Neural cell (in vitro differentiated cells): ENCODE results near the gene PLD4. TPM values are rescaled to one million over a fixed set of nuclear protein-coding genes. Genes with fewer than 3 reads are reported as not detected.
"Not testable (repeated sequence)": the region's sequence is repeated elsewhere in the genome, so short reads cannot be mapped to it uniquely, and the experiment has no call there.

Source experiments
- H2AFZ ChIP-seq: fragments of 200-600, 300-800 bp; sonication (generic), shearing (Covaris generic); 2 replicates; pipeline ENCODE4 v1.6.0; 2014; ENCODE audit warnings: low read depth, mild to moderate bottlenecking, antibody characterized with exemption, low read length, moderate library complexity
- H3F3A ChIP-seq: fragments of 200-600 bp; shearing (Covaris generic); 2 replicates; pipeline ENCODE4 v1.6.1; 2016; ENCODE audit warnings: mild to moderate bottlenecking, moderate library complexity, mixed read lengths, antibody characterized with exemption, low read length; ENCODE audit not compliant: insufficient read depth, poor library complexity, severe bottlenecking
- H3K27ac ChIP-seq: fragments of 200-600, 300-800 bp; sonication (generic), shearing (Covaris generic); 2 replicates; pipeline ENCODE4 v1.5.1; 2014; ENCODE audit warnings: mild to moderate bottlenecking, low read length, moderate library complexity
- H3K27me3 ChIP-seq: fragments of 300-800, 200-600 bp; sonication (generic), shearing (Covaris generic); 2 replicates; pipeline ENCODE4 v1.6.0; 2014; ENCODE audit warnings: mild to moderate bottlenecking, low read depth, low read length, moderate library complexity; ENCODE audit not compliant: insufficient read depth
- H3K36me3 ChIP-seq: fragments of 300-800, 200-600 bp; sonication (generic), shearing (Covaris generic); 2 replicates; pipeline ENCODE4 v1.5.1; 2014; ENCODE audit warnings: mild to moderate bottlenecking, antibody characterized with exemption, low read length, moderate library complexity; ENCODE audit not compliant: insufficient read depth
- H3K4me2 ChIP-seq: fragments of 300-800, 200-600 bp; sonication (generic), shearing (Covaris generic); 2 replicates; pipeline ENCODE4 v1.6.0; 2014; ENCODE audit warnings: mild to moderate bottlenecking, low read length
- H3K4me3 ChIP-seq: fragments of 300-800, 200-600 bp; sonication (generic), shearing (Covaris generic); 2 replicates; pipeline ENCODE4 v1.5.1; 2014; ENCODE audit warnings: mild to moderate bottlenecking, low read length, moderate library complexity
- H3K79me2 ChIP-seq: fragments of 200-600 bp; shearing (Covaris generic); replicated peaks from 2 replicates; pipeline ENCODE4 v1.6.0; 2014; ENCODE audit warnings: mild to moderate bottlenecking, low read length, moderate library complexity; ENCODE audit not compliant: insufficient read depth
- H3K9ac ChIP-seq: fragments of 300-800, 200-600 bp; sonication (generic), shearing (Covaris generic); 2 replicates; pipeline ENCODE4 v1.6.1; 2016; ENCODE audit warnings: mild to moderate bottlenecking, low read length, mixed read lengths
- H3K9me2 ChIP-seq: fragments of 200-600 bp; shearing (Covaris generic); 2 replicates; pipeline ENCODE4 v1.6.1; 2016; ENCODE audit warnings: mild to moderate bottlenecking, low read length, mixed read lengths; ENCODE audit not compliant: insufficient read depth
- H3K9me3 ChIP-seq: fragments of 200-600, 300-800 bp; sonication (generic), shearing (Covaris generic); 2 replicates; pipeline ENCODE4 v1.6.1; 2016; ENCODE audit warnings: mild to moderate bottlenecking, mixed run types, low read length, moderate library complexity, mixed read lengths
- H4K20me1 ChIP-seq: fragments of 200-600 bp; shearing (Covaris generic); 2 replicates; pipeline ENCODE4 v1.6.1; 2016; ENCODE audit warnings: mild to moderate bottlenecking, mixed run types; ENCODE audit not compliant: insufficient read depth
- EP300 ChIP-seq: fragments of 450-650 bp; conservative IDR thresholded peaks from 2 replicates; pipeline ENCODE4 v1.6.1; 2014; ENCODE audit warnings: antibody characterized with exemption, mild to moderate bottlenecking, moderate library complexity; ENCODE audit not compliant: poor library complexity, severe bottlenecking
- EZH2 ChIP-seq: fragments of 200-600, 300-800 bp; shearing (Covaris generic), sonication (generic); IDR thresholded peaks from 2 replicates; pipeline ENCODE4 v1.6.1; 2014; ENCODE audit warnings: antibody characterized with exemption, low read length, borderline replicate concordance, mild to moderate bottlenecking; ENCODE audit not compliant: insufficient read depth, poor library complexity, severe bottlenecking
- MXI1 ChIP-seq: fragments of 450-650 bp; conservative IDR thresholded peaks from 2 replicates; pipeline ENCODE4 v1.6.1; 2014; ENCODE audit warnings: antibody characterized with exemption, mild to moderate bottlenecking; ENCODE audit not compliant: poor library complexity, severe bottlenecking
- POLR2AphosphoS5 ChIP-seq: IDR thresholded peaks from 2 replicates; pipeline ENCODE4 v1.6.1; 2012
- RAD21 ChIP-seq: fragments of 450-650 bp; conservative IDR thresholded peaks from 2 replicates; pipeline ENCODE4 v1.6.1; 2014; ENCODE audit warnings: antibody characterized with exemption, mild to moderate bottlenecking, moderate library complexity
- REST ChIP-seq: IDR thresholded peaks from 2 replicates; pipeline ENCODE4 v1.6.1; 2012; ENCODE audit warnings: borderline replicate concordance
- SMC3 ChIP-seq: fragments of 450-650 bp; conservative IDR thresholded peaks from 2 replicates; pipeline ENCODE4 v1.6.1; 2014; ENCODE audit warnings: antibody characterized with exemption, mild to moderate bottlenecking, moderate library complexity; ENCODE audit not compliant: poor library complexity
- TAF1 ChIP-seq: IDR thresholded peaks from 2 replicates; pipeline ENCODE4 v1.6.1; 2012; ENCODE audit warnings: low read depth
- polyA plus RNA-seq: library from polyadenylated mRNA; depleted of rRNA; stranded (reverse); fragments of >200 nt; gene quantifications from 2 replicates; pipeline ENCODE4 v1.2.3, GENCODE V29; 2014
- TF ChIP-seq, protein P1 (sequence below): fragments of 450-650 bp; IDR thresholded peaks from 2 replicates; pipeline ENCODE4 v1.5.1; 2014; ENCODE audit warnings: antibody characterized with exemption, mild to moderate bottlenecking, moderate library complexity; ENCODE audit not compliant: poor library complexity, severe bottlenecking

PLD4 gene
- polyA plus RNA-seq, 1 donor from 2014 or later: not detected

DNA sequence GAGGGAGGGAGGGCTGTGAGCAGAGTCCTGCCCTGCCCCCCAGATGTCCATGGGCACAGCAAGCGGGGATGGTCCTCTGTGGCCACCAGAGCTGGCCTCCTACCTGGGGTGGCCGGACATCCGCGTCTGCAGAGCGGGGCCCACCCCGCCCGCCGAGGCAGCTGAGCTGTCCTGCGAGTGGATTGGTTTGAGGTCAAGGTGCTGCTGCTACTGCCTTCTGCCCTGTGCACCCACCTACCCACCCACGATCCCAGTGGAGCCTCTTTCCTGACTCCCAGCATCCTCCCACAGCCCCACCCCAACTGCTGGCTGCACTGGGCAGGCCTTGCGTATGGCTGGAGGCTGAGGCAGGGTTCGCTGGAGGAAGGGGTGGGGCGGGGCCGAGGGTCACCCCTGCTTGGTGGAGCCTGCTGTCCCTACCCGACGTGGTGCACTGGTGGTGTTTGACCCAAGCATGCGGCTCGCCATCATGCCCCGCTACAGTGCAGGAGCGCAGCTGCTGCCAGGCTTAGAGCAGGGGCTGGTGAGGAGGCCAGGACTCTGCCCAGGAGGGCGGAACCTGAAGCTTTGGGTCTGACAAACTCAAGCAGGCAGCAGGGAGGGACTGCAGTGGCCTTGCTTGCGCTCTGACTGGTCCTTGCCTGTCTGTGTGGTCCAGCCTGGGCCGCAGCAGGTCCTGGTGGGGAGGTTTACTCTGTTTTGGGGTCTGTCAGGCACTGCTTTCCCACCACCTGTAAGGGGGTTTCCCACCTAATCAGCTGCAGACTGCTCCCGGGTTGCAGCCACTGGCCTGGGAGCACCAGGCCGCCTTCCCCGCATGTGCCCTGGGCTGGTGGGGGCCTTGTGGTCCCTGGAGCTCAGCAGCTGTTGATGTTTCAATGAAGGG is 35.9 kb upstream of the PLD4 start:
- Histone ChIP-seq H3K27ac (no peak overlapping the region), H3K36me3 (peaks cover 10% of the 10 kb centered on the region), H3K4me3 (no peak overlapping the region), H3K4me2 (no peak overlapping the region), H3K27me3 (no peaks in the 10 kb centered on the region), H3K9me2 (no peaks in the 10 kb centered on the region), H2AFZ (no peak overlapping the region), H3K79me2 (no peaks in the 10 kb centered on the region), H3K9me3 (no peaks in the 10 kb centered on the region), H4K20me1 (no peaks in the 10 kb centered on the region), H3F3A (no peaks in the 10 kb centered on the region), H3K9ac (no peak overlapping the region)
- TF ChIP-seq RAD21 (no peak), EP300 (no peak), REST (no peak), SMC3 (no peak)
- TF ChIP-seq, protein P1, sequence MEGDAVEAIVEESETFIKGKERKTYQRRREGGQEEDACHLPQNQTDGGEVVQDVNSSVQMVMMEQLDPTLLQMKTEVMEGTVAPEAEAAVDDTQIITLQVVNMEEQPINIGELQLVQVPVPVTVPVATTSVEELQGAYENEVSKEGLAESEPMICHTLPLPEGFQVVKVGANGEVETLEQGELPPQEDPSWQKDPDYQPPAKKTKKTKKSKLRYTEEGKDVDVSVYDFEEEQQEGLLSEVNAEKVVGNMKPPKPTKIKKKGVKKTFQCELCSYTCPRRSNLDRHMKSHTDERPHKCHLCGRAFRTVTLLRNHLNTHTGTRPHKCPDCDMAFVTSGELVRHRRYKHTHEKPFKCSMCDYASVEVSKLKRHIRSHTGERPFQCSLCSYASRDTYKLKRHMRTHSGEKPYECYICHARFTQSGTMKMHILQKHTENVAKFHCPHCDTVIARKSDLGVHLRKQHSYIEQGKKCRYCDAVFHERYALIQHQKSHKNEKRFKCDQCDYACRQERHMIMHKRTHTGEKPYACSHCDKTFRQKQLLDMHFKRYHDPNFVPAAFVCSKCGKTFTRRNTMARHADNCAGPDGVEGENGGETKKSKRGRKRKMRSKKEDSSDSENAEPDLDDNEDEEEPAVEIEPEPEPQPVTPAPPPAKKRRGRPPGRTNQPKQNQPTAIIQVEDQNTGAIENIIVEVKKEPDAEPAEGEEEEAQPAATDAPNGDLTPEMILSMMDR: no peak

DNA sequence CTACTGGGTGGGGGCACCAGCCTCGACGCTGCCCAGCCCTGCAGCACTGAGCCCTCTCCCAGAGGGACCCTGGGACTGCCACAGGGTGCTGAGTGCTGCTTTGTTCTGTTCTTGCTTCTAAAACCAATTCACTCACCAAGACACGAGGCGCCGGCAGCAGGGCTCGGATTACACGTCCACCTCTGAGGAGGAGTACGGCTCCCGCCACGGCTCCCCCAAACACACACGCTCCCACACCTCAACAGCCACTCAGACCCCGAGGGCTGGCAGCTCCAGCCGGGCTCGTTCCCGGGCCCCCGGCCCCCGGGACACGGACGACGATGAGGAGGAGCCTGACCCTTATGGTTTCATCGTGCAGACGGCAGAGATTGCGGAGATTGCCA is 35.3 kb upstream of the PLD4 start:
- H3K36me3 ChIP-seq: peaks cover 10% of the 10 kb centered on the region
- no peak for TF ChIP-seq MXI1
- TF ChIP-seq POLR2AphosphoS5: no peak
- no peak for TF ChIP-seq SMC3
- TF ChIP-seq, protein P1: no peak
- TF ChIP-seq REST: no peak
- TF ChIP-seq TAF1: no peak
- no peak for TF ChIP-seq EZH2
- no peak for TF ChIP-seq RAD21
- no peak for TF ChIP-seq EP300
- no peaks in the 10 kb centered on the region for H3K79me2 ChIP-seq
- H3F3A ChIP-seq: no peaks in the 10 kb centered on the region
- no peaks in the 10 kb centered on the region for H4K20me1 ChIP-seq
- no peaks in the 10 kb centered on the region for H3K27me3 ChIP-seq
- no peak overlapping the region for H2AFZ ChIP-seq
- H3K4me3 ChIP-seq: no peak overlapping the region
- H3K4me2 ChIP-seq: no peak overlapping the region
- H3K9me2 ChIP-seq: no peaks in the 10 kb centered on the region
- H3K27ac ChIP-seq: no peak overlapping the region
- no peaks in the 10 kb centered on the region for H3K9me3 ChIP-seq
- H3K9ac ChIP-seq: no peak overlapping the region

GRCh38 chr14:104890292-104890691 is 34.4 kb upstream of the PLD4 start:
- H3K9ac ChIP-seq, H3K36me3 ChIP-seq, H3K27me3 ChIP-seq, H3F3A ChIP-seq, H3K79me2 ChIP-seq, H3K4me3 ChIP-seq, H4K20me1 ChIP-seq, H3K4me2 ChIP-seq, H3K9me3 ChIP-seq, H3K27ac ChIP-seq, H2AFZ ChIP-seq, H3K9me2 ChIP-seq: not testable (repeated sequence)
